Activated T-helper 2 cell treated with anti-CD3 and anti-CD28 coated beads, Interferon-gamma antibody, Interleukin-2, Interleukin-4, amounts not matched to agents 10 μg/mL and 5 μg/mL and 100 μg/mL, durations not matched to agents 14 hours and 24 hours and 36 hours (primary cell): Measurements from ENCODE around the gene GFRA1. TPM values are rescaled to one million over a fixed set of nuclear protein-coding genes. Genes with fewer than 3 reads are reported as not detected.
"Not testable (repeated sequence)": the region's sequence is repeated elsewhere in the genome, so short reads cannot be mapped to it uniquely, and the experiment has no call there.

Source experiments
- DNase-seq: peaks from one replicate; pipeline ENCODE4 v3.0.0; 2021; ENCODE audit warnings: low spot score
- H3K27ac Mint-ChIP-seq: one replicate; pipeline ENCODE4 v1.8.0; 2021; ENCODE audit warnings: mixed read lengths
- H3K27me3 Mint-ChIP-seq: one replicate; pipeline ENCODE4 v1.8.0; 2021; ENCODE audit warnings: low read depth, mixed read lengths
- H3K36me3 Mint-ChIP-seq: one replicate; pipeline ENCODE4 v1.8.0; 2021; ENCODE audit warnings: low read depth, mixed read lengths
- H3K4me1 Mint-ChIP-seq: one replicate; pipeline ENCODE4 v1.8.0; 2021; ENCODE audit warnings: low read depth, mixed read lengths
- H3K4me3 Mint-ChIP-seq: one replicate; pipeline ENCODE4 v1.8.0; 2021; ENCODE audit warnings: low read depth, mild to moderate bottlenecking, moderate library complexity, mixed read lengths
- H3K9me3 Mint-ChIP-seq: one replicate; pipeline ENCODE4 v1.8.0; 2021; ENCODE audit warnings: mixed read lengths
- intact Hi-C: fragments of 100-400 bp; cut with micrococcal nuclease; formaldehyde crosslinking; loops from one replicate; pipeline ENCODE4 v1.15.1; 2023
- total RNA-seq: library from RNA; stranded (reverse); gene quantifications from 2 replicates; pipeline ENCODE4 v1.2.3, GENCODE V29; 2022

The GFRA1 gene
- total RNA-seq, 1 donor from 2014 or later, result not detected

DNA sequence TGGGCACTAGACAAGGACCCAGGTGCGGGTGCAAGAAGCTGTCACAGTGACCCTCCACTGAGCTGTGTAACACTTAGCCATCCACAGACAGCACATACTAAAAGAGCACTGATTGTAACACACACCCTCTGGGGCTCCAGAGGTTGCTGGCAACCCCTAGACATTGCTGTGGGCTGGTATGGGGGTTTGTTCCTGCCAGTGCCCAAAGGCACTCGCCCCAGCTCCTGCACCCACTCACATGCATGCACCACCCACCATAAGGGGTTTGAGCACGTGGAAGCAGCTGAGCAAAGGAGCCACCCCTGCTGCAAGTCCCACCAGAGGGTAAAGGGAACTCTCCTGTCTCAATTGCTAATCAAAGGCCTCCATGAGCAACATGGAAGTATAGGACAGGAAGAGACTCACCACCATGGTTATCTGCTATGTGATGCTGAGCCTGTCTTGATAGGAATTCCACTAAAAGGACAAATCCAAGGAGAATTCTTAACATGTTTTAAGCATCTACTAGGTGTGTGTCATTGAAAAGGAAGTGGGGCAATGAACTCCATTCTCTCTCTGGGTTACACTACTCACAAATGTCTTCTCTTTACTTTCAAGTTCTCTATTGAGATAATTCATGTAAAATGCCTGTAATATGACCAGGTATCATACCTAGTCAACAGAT, 103.1 kb downstream of the GFRA1 start:
- H3K4me3 Mint-ChIP-seq, result no peak overlapping the region
- H3K4me1 Mint-ChIP-seq, result no peaks in the 10 kb centered on the region
- no peak overlapping the region for H3K27ac Mint-ChIP-seq
- DNase-seq, result no peak
- no peaks in the 10 kb centered on the region for H3K27me3 Mint-ChIP-seq
- no peaks in the 10 kb centered on the region for H3K36me3 Mint-ChIP-seq
- intact Hi-C loops, result no loop called here
- H3K9me3 Mint-ChIP-seq, result peaks cover 4% of the 10 kb centered on the region

DNA sequence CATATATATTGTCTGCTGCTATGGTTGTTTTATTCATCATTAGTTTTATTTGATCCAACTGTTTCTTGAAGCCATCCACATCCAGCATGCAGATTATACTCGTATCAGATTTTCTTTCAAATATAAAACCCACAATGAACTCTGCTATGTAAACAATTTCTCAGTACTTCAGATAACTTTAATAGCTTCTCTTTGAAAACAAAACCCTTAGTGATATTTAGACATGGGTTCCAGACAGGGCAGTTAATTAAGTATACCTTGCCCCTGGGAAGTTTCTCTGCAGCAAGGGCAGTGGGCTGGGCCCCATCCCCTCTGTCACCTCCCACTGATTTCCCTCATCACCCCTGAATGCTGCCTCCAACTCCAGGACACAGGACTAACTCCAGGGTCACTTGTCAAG, 104.3 kb downstream of the GFRA1 start:
- H3K36me3 Mint-ChIP-seq, result no peaks in the 10 kb centered on the region
- no peak overlapping the region for H3K4me3 Mint-ChIP-seq
- H3K27me3 Mint-ChIP-seq, result no peaks in the 10 kb centered on the region
- intact Hi-C loops, result no loop called here
- no peak overlapping the region for H3K27ac Mint-ChIP-seq
- H3K9me3 Mint-ChIP-seq, result peaks cover 4% of the 10 kb centered on the region
- no peak for DNase-seq
- no peaks in the 10 kb centered on the region for H3K4me1 Mint-ChIP-seq

DNA sequence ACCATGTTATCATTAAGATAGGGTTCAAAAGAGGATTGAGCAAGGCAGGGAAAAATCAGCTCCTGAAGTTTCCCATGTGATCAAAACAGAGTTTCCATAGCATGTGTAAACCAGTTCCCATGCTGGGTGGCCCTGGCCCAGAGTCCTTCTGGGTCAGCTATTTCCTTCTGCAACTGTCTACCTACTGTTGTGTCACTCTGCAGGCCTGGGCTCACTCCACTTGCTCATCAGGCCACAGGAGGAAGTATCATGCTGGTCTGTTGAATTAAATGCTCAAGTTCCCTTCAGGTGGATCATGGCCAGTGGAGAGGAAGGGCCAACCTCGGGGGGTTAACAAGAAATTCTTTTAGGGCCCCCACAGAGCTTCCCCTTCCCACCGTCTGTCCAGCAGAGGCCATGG, 104.7 kb downstream of the GFRA1 start:
- no peak overlapping the region for H3K27ac Mint-ChIP-seq
- no peaks in the 10 kb centered on the region for H3K36me3 Mint-ChIP-seq
- H3K4me1 Mint-ChIP-seq, result no peaks in the 10 kb centered on the region
- DNase-seq, result no peak
- intact Hi-C loops, result no loop called here
- H3K27me3 Mint-ChIP-seq, result no peaks in the 10 kb centered on the region
- peaks cover 4% of the 10 kb centered on the region for H3K9me3 Mint-ChIP-seq
- H3K4me3 Mint-ChIP-seq, result no peak overlapping the region

DNA sequence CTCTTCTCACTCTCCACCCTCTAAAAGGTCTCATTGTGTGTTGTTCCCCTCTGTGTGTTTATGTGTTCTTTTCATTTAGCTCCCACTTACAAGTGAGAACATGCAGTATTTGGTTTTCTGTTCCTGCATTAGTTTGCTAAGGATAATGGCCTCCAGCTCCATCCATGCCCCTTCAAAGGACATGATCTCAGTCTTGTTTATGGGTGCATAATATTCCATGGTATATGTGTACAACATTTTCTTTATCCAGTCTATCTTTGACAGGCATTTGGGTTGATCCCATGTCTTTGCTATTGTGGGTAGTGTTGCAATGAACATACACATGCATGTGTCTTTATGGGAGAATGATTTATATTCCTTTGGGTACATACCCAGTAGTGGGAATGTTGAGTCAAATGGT, 107.1 kb downstream of the GFRA1 start:
- H3K4me3 Mint-ChIP-seq, intact Hi-C loops, H3K27ac Mint-ChIP-seq, H3K9me3 Mint-ChIP-seq, H3K27me3 Mint-ChIP-seq, DNase-seq, H3K4me1 Mint-ChIP-seq, H3K36me3 Mint-ChIP-seq: not testable (repeated sequence)

DNA sequence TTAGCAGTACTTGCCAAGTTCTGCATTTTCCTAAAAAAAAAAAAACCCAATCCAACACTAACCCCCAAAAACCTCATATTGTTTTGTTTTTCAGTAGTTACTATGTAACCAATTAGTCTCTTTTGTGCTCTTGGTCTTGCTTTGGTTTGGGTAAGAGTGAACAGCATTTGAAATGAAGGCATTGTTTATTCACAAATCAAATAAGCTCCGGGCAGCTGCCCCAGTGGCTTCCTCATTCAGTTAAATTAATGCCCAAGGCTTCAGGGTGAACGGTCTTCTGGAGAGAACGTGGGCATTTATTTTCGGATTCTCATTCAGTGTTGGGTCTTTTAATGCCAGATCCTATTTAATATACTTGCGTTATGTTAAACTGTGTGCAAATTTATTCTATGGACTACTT, 108.7 kb downstream of the GFRA1 start:
- Mint-ChIP-seq H3K4me1 (no peaks in the 10 kb centered on the region), H3K27me3 (no peaks in the 10 kb centered on the region), H3K9me3 (peaks cover 9% of the 10 kb centered on the region), H3K27ac (no peak overlapping the region), H3K4me3 (no peak overlapping the region), H3K36me3 (no peaks in the 10 kb centered on the region)
- DNase-seq, result no peak
- intact Hi-C loops, result no loop called here

DNA sequence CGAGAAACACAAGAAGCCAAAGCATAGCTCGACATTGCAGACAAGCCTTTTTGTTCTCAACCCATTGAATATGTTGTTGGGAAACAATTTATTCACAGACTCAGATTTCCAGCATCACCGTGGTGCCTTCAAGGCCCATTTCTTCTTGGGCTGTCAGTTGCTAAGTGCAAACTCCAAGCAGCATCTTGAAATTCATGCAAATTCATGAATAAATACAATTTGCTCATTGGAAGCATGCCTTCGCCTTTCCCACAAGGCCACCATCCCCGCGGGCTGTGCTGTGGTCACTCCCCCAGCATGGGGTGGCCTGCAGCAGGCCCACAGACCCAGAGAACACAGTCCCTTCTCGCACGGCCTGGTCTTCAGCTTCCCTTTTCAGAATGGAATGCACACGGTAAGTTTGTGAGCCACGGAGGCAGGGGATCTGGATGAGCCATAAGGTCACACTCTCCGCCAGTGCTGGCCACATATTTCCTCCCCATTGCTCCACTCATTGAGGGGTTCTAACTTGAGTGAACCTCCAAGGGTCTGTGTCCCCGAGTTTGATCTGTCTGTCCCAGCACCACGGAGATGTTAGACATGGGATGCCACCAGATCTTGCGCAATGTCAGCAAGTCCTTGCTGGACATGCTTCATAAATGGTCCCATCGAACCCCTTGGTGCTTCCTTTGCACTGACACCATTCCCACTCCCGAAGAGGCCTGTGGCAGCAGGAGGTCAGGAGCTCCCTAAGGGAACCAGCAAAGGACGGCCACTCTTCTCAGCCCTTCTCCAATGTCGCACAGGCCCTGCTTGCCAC, 109.5 kb downstream of the GFRA1 start:
- Mint-ChIP-seq H3K27me3 (no peaks in the 10 kb centered on the region), H3K4me3 (no peak overlapping the region), H3K36me3 (no peaks in the 10 kb centered on the region), H3K9me3 (peaks cover 9% of the 10 kb centered on the region), H3K4me1 (no peaks in the 10 kb centered on the region), H3K27ac (no peak overlapping the region)
- DNase-seq, result no peak
- intact Hi-C loops, result no loop called here

DNA sequence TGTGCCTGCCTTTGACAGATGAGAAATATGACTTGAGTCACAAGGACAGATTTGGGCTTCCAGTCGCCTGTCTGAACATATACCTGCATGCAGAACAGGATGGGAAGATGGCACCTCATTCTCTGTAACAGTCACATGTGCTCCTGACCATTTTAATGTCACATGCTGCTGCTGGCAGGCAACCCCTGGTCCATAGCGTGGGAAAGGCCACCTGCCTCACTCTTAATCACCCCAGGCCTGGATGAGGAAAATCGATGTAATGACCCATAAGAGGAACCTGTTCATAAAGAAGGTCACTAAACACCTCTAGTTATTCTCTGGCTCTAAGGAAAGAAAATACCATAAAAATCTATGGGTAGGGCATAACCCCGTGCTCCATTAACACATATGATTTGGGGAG, 110.2 kb downstream of the GFRA1 start:
- intact Hi-C loops, result no loop called here
- no peak for DNase-seq
- Mint-ChIP-seq H3K27ac (no peak overlapping the region), H3K9me3 (peaks cover 9% of the 10 kb centered on the region), H3K27me3 (no peaks in the 10 kb centered on the region), H3K4me1 (no peaks in the 10 kb centered on the region), H3K36me3 (no peaks in the 10 kb centered on the region), H3K4me3 (no peak overlapping the region)

DNA sequence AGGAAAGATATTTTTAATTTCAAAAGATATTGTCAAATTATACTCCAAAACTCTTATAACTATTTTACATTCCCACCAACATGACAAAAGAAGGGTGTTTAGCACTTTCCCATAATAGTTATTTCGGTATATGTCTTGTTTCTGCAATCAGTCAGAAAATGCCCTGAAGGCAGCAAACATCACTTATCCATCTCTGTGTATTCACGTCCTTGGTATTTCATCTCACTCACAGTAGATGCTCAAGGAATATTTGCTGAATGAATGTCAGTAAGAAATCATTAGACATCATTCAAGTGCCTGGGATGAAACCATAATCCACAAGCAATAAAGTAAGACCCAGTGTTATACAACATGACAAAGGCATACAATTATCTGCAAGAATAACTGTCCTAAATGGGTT, 112.7 kb downstream of the GFRA1 start:
- Mint-ChIP-seq H3K27me3 (no peaks in the 10 kb centered on the region), H3K4me1 (no peaks in the 10 kb centered on the region), H3K4me3 (no peak overlapping the region), H3K27ac (no peak overlapping the region), H3K36me3 (no peaks in the 10 kb centered on the region), H3K9me3 (peaks cover 4% of the 10 kb centered on the region)
- no peak for DNase-seq
- intact Hi-C loops, result no loop called here

DNA sequence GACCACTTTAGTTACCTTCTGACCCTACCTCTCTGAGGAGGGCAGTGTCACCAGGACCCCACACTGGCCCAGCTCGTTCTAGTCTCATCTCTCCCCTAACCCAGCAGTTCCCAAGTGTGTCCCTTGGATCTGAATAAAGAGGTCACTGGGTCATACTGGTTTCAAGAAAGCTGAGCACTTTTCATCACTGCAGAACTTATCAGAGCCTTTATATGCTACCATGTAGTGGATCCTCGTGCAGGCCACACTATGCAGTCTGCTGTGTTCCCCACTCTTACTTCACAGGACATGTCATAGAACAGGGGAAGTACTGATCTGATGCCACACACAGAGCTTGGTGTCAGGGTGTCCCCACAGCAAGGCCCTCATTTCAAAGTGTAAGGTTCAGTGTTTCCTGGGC, 113.8 kb downstream of the GFRA1 start:
- intact Hi-C loops, result no loop called here
- H3K36me3 Mint-ChIP-seq, result no peaks in the 10 kb centered on the region
- H3K9me3 Mint-ChIP-seq, result peaks cover 4% of the 10 kb centered on the region
- DNase-seq, result no peak
- no peaks in the 10 kb centered on the region for H3K27me3 Mint-ChIP-seq
- H3K4me3 Mint-ChIP-seq, result no peak overlapping the region
- H3K27ac Mint-ChIP-seq, result no peak overlapping the region
- no peaks in the 10 kb centered on the region for H3K4me1 Mint-ChIP-seq

DNA sequence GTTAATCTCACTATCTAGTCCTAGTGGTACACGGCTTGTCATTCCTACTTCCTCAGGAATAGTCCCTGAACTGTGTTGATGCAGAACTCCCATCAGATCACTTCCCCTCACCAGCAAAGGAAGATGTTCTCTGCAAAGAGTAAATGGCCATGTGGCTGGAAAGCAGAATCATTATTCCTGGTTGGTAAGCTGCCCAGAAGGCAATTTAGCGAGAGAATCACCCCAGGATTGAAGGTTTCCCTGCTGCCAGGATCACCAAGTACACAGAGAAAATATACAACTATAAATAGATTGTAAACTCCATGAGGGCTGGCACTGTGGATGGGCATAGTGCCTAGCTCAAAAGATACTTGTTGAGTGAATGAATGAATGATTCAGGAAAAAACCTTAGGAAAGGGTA, 115.0 kb downstream of the GFRA1 start:
- H3K27me3 Mint-ChIP-seq, result no peaks in the 10 kb centered on the region
- no peak overlapping the region for H3K4me3 Mint-ChIP-seq
- no peaks in the 10 kb centered on the region for H3K4me1 Mint-ChIP-seq
- no peak for DNase-seq
- H3K9me3 Mint-ChIP-seq, result peaks cover 4% of the 10 kb centered on the region
- H3K36me3 Mint-ChIP-seq, result no peaks in the 10 kb centered on the region
- no peak overlapping the region for H3K27ac Mint-ChIP-seq
- intact Hi-C loops, result no loop called here

DNA sequence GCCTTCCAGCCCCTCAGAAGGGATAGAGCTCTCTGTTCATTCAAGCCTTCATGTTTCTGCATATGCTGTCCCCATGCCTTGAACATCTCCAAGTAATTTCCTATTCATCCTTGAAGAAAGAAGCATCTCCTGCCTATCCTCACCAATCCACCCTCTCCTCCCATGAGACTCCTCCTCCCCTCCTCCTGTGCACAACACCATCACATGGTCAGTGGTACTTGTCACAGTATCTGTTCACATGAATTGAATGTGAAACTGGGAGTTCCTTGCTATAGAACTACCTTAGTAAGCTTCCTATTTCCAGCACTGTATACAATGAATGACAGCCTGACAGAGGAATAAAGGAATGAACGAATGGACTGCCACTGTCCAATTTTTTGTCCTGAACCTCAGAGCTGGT, 115.5 kb downstream of the GFRA1 start:
- H3K9me3 Mint-ChIP-seq, result peaks cover 4% of the 10 kb centered on the region

DNA sequence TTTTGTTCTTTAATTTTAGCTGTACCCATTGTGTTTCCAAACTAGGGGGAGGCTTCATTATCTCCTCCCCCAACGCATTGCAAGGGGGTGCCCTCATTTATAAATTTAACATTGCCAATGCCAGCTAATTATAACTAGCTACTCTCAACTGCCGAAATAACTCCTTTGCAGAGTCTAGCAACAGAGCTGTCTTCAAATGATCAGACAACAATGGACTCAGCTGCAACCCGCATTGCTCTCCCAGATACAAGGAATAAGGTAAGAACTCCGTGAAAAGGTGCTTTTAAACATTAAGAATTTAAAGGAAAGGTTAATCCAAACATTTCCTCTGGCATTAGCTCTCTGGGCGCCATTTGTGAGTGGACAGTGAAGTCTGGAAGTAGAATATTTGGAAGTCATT, 116.2 kb downstream of the GFRA1 start:
- Mint-ChIP-seq H3K36me3 (no peaks in the 10 kb centered on the region), H3K9me3 (peaks cover 4% of the 10 kb centered on the region), H3K4me3 (no peak overlapping the region), H3K27me3 (no peaks in the 10 kb centered on the region), H3K4me1 (no peaks in the 10 kb centered on the region), H3K27ac (no peak overlapping the region)
- intact Hi-C loops, result no loop called here
- no peak for DNase-seq

More for the DNA sequence above, 115.5 kb downstream of the GFRA1 start:
- DNase-seq, result no peak
- H3K4me1 Mint-ChIP-seq, result no peaks in the 10 kb centered on the region
- no peaks in the 10 kb centered on the region for H3K27me3 Mint-ChIP-seq
- H3K4me3 Mint-ChIP-seq, result no peak overlapping the region
- no peak overlapping the region for H3K27ac Mint-ChIP-seq
- no peaks in the 10 kb centered on the region for H3K36me3 Mint-ChIP-seq
- intact Hi-C loops, result no loop called here

DNA sequence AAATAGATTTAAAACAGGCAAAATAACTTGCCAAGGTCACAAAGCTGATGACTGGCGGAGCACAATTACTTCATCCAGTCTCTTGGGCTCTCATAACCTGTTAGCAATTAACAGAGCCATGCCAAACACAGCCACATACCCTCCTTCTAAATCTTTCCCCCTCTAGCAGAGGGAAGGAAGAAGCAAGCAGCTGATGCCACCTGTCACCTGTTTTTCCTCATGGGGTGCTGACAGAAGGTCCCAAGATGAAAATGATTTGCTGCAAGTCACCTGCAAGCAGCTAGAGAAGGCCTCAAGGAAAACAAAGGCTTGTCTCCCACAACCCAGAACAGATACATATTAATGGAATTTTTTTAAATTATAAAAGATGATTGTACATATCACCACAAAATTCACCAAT, 117.8 kb downstream of the GFRA1 start:
- H3K4me1 Mint-ChIP-seq, result no peaks in the 10 kb centered on the region
- intact Hi-C loops, result no loop called here
- DNase-seq, result no peak
- H3K27me3 Mint-ChIP-seq, result no peaks in the 10 kb centered on the region
- no peak overlapping the region for H3K4me3 Mint-ChIP-seq
- no peaks in the 10 kb centered on the region for H3K36me3 Mint-ChIP-seq
- no peak overlapping the region for H3K27ac Mint-ChIP-seq
- peaks cover 4% of the 10 kb centered on the region for H3K9me3 Mint-ChIP-seq
